H1 (cell line): ENCODE data around the gene C3. TPM values are rescaled to one million over a fixed set of nuclear protein-coding genes. Genes with fewer than 3 reads are reported as not detected.

ENCODE experiments used
- CTCF ChIA-PET: fragments of 300-600 bp; sonication (Branson Sonifier 250); formaldehyde crosslinking; loops from one replicate; lab custom pipeline; 2021; ENCODE audit not compliant: partially characterized antibody; lab: Charles Lee
- POLR2A ChIA-PET: fragments of 300-600 bp; sonication (Branson Sonifier 250); formaldehyde crosslinking; loops from one replicate; lab custom pipeline; 2021; ENCODE audit warnings: inconsistent platforms; ENCODE audit not compliant: partially characterized antibody; lab: Charles Lee
- DNase-seq, 2 experiments: peaks; one replicate each; pipeline versions ENCODE4 v3.0.0 to v3.0.0-alpha.2; 2010 to 2022; ENCODE audit warnings: low spot score in 2 of 2, low read depth in 1 of 2, mixed read lengths in 1 of 2
- FAIRE-seq: peaks from 2 replicates; lab custom pipeline; 2011; peaks lifted over from hg19 to GRCh38; lab: Jason Lieb, UNC
- H2AFZ ChIP-seq: 2 replicates; pipeline ENCODE4 v1.8.1; 2012; ENCODE audit warnings: low read length, inconsistent platforms
- H2AK5ac ChIP-seq: 2 replicates; pipeline ENCODE4 v1.6.1; 2013; ENCODE audit warnings: low read depth, low read length
- H2BK120ac ChIP-seq: replicated peaks from 2 replicates; pipeline ENCODE3; 2013; ENCODE audit warnings: low read depth, low read length, inconsistent platforms
- H2BK12ac ChIP-seq: 2 replicates; pipeline ENCODE4 v1.6.1; 2013; ENCODE audit warnings: low read depth, low read length
- H2BK15ac ChIP-seq: 2 replicates; pipeline ENCODE4 v1.6.1; 2013; ENCODE audit warnings: low read length
- H2BK20ac ChIP-seq: 2 replicates; pipeline ENCODE4 v1.6.1; 2013; ENCODE audit warnings: low read length
- H2BK5ac ChIP-seq: 2 replicates; pipeline ENCODE4 v1.6.1; 2013; ENCODE audit warnings: low read depth, low read length
- H3K14ac ChIP-seq: 2 replicates; pipeline ENCODE4 v1.6.1; 2013; ENCODE audit warnings: inconsistent platforms; ENCODE audit not compliant: insufficient read length
- H3K18ac ChIP-seq: 2 replicates; pipeline ENCODE4 v1.6.1; 2013; ENCODE audit warnings: low read length; ENCODE audit errors: extremely low read depth
- H3K23ac ChIP-seq: 2 replicates; pipeline ENCODE4 v1.6.1; 2013; ENCODE audit warnings: inconsistent platforms; ENCODE audit not compliant: insufficient read length
- H3K23me2 ChIP-seq: 2 replicates; pipeline ENCODE4 v1.6.1; 2013; ENCODE audit warnings: low read depth, low read length
- H3K27ac ChIP-seq: 2 replicates; pipeline ENCODE4 v1.6.1; 2011; ENCODE audit warnings: low read depth, low read length, inconsistent platforms
- H3K27me3 ChIP-seq, 4 experiments: replicated peaks in 1 of 4; 1 replicate in 1 of 4; 2 replicates in 3 of 4; pipeline versions ENCODE4 v1.6.1 to v1.8.1; 2011 to 2013; ENCODE audit warnings: low read length in 3 of 4, mild to moderate bottlenecking in 3 of 4, inconsistent platforms in 2 of 4, mixed read lengths in 2 of 4, moderate library complexity in 1 of 4; ENCODE audit not compliant: control insufficient read depth in 3 of 4, insufficient read depth in 3 of 4; ENCODE audit errors: extremely low read depth in 1 of 4
- H3K36me3 ChIP-seq, 4 experiments: 2 replicates each; pipeline versions ENCODE4 v1.6.1 to v1.8.1; 2011 to 2013; ENCODE audit warnings: mild to moderate bottlenecking in 4 of 4, low read length in 3 of 4, moderate library complexity in 2 of 4, control low read depth in 1 of 4, inconsistent platforms in 1 of 4; ENCODE audit not compliant: insufficient read depth in 4 of 4, control insufficient read depth in 2 of 4
- H3K4ac ChIP-seq: replicated peaks from 2 replicates; pipeline ENCODE3; 2013; ENCODE audit warnings: low read length, low read depth, mixed read lengths, inconsistent platforms; ENCODE audit not compliant: insufficient read length
- H3K4me1 ChIP-seq, 4 experiments: replicated peaks in 1 of 4; 1 replicate in 1 of 4; 2 replicates in 3 of 4; pipeline versions ENCODE4 v1.6.1 to v1.8.1; 2011 to 2013; ENCODE audit warnings: low read length in 3 of 4, inconsistent platforms in 2 of 4, mixed read lengths in 1 of 4; ENCODE audit not compliant: insufficient read depth in 4 of 4, control insufficient read depth in 3 of 4
- H3K4me2 ChIP-seq, 2 experiments: 2 replicates each; pipeline versions ENCODE4 v1.6.1 to v1.8.1; 2011 to 2013; ENCODE audit warnings: low read depth in 2 of 2, low read length in 2 of 2, control low read depth in 1 of 2, inconsistent platforms in 1 of 2, mild to moderate bottlenecking in 1 of 2; ENCODE audit not compliant: insufficient read depth in 1 of 2
- H3K4me3 ChIP-seq, 4 experiments: fragments of 200-600, 300-600 bp in 1 of 4; sonication (generic), shearing (Covaris generic), sonication (Bioruptor Twin) in 1 of 4; 2 replicates each; pipeline versions ENCODE4 v1.5.1 to v1.8.1; 2011 to 2016; ENCODE audit warnings: low read length in 4 of 4, low read depth in 3 of 4, control low read depth in 2 of 4, inconsistent platforms in 2 of 4, mild to moderate bottlenecking in 2 of 4, mixed read lengths in 1 of 4, moderate library complexity in 1 of 4; ENCODE audit not compliant: insufficient read depth in 2 of 4; ENCODE audit errors: extremely low read depth in 1 of 4
- H3K56ac ChIP-seq: replicated peaks from 2 replicates; pipeline ENCODE3; 2013; ENCODE audit warnings: low read depth, mild to moderate bottlenecking, mixed read lengths, low read length, inconsistent platforms; ENCODE audit not compliant: insufficient read length
- H3K79me1 ChIP-seq: 2 replicates; pipeline ENCODE4 v1.6.1; 2013; ENCODE audit warnings: low read depth, low read length, control low read depth
- H3K79me2 ChIP-seq, 2 experiments: 2 replicates each; pipeline versions ENCODE4 v1.6.1 to v1.8.1; 2012 to 2013; ENCODE audit warnings: low read length in 2 of 2, mild to moderate bottlenecking in 2 of 2, inconsistent platforms in 1 of 2; ENCODE audit not compliant: insufficient read depth in 2 of 2, control insufficient read depth in 1 of 2
- H3K9ac ChIP-seq, 4 experiments: replicated peaks in 1 of 4; 1 replicate in 1 of 4; 2 replicates in 3 of 4; pipeline versions ENCODE4 v1.6.1 to v1.8.1; 2011 to 2013; ENCODE audit warnings: low read depth in 3 of 4, low read length in 3 of 4, control low read depth in 2 of 4, mild to moderate bottlenecking in 2 of 4, moderate library complexity in 2 of 4, inconsistent platforms in 1 of 4; ENCODE audit errors: extremely low read depth in 1 of 4
- H3K9me3 ChIP-seq, 2 experiments: 2 replicates each; pipeline versions ENCODE4 v1.6.1 to v1.8.1; 2012 to 2013; ENCODE audit warnings: mild to moderate bottlenecking in 2 of 2, moderate library complexity in 2 of 2, control low read depth in 1 of 2, inconsistent platforms in 1 of 2, low read depth in 1 of 2, low read length in 1 of 2, mixed read lengths in 1 of 2; ENCODE audit not compliant: insufficient read depth in 2 of 2
- H4K20me1 ChIP-seq, 2 experiments: replicated peaks in 1 of 2; 2 replicates each; pipeline versions ENCODE3 to v1.8.1; 2011 to 2013; ENCODE audit warnings: inconsistent platforms in 2 of 2, low read length in 2 of 2, mild to moderate bottlenecking in 1 of 2; ENCODE audit not compliant: insufficient read depth in 2 of 2, control insufficient read depth in 1 of 2
- H4K5ac ChIP-seq: 2 replicates; pipeline ENCODE4 v1.6.1; 2013; ENCODE audit warnings: low read length, low read depth, mixed read lengths, inconsistent platforms; ENCODE audit not compliant: insufficient read length
- H4K8ac ChIP-seq: 2 replicates; pipeline ENCODE4 v1.8.0; 2013; ENCODE audit warnings: mild to moderate bottlenecking, moderate library complexity, low read length, inconsistent platforms; ENCODE audit not compliant: insufficient read depth; ENCODE audit errors: extremely low read depth
- H4K91ac ChIP-seq: replicated peaks from 2 replicates; pipeline ENCODE3; 2013; ENCODE audit warnings: low read length, mixed read lengths, inconsistent platforms; ENCODE audit not compliant: insufficient read length
- EGR1 ChIP-seq: IDR thresholded peaks from 2 replicates; pipeline ENCODE4 v1.6.1; 2011; ENCODE audit warnings: low read depth, low read length, borderline replicate concordance
- JUN ChIP-seq: IDR thresholded peaks from 2 replicates; pipeline ENCODE4 v1.6.1; 2011; ENCODE audit warnings: low read depth, mild to moderate bottlenecking, improper control_type of control experiment, low read length
- NRF1 ChIP-seq: IDR thresholded peaks from 2 replicates; pipeline ENCODE4 v1.6.1; 2011; ENCODE audit warnings: mild to moderate bottlenecking, low read depth, low read length, improper control_type of control experiment
- PHF8 ChIP-seq: fragments of 200-600 bp; sonication (generic); conservative IDR thresholded peaks from 2 replicates; pipeline ENCODE4 v1.7.1; 2012; ENCODE audit warnings: low read depth, mild to moderate bottlenecking, inconsistent platforms, low read length, moderate library complexity
- RAD21 ChIP-seq, 2 experiments: IDR thresholded peaks in 1 of 2; conservative IDR thresholded peaks in 1 of 2; 2 replicates each; pipeline ENCODE4 v1.6.1; 2011; ENCODE audit warnings: low read depth in 2 of 2, low read length in 2 of 2, improper control_type of control experiment in 1 of 2, inconsistent platforms in 1 of 2, mild to moderate bottlenecking in 1 of 2, moderate library complexity in 1 of 2
- SP2 ChIP-seq: IDR thresholded peaks from 2 replicates; pipeline ENCODE4 v1.6.1; 2012; ENCODE audit warnings: mild to moderate bottlenecking, low read length, inconsistent platforms
- SP4 ChIP-seq: IDR thresholded peaks from 2 replicates; pipeline ENCODE4 v1.6.1; 2012; ENCODE audit warnings: low read length, inconsistent platforms
- WGBS, 2 experiments: shearing (Covaris generic) in 1 of 2; methylation state at CpG; one replicate each; pipeline versions ENCODE4 v1.1.6 to v1.1.7; 2013 to 2015; ENCODE audit warnings: low lambda C conversion rate in 2 of 2, mixed read lengths in 2 of 2, inconsistent platforms in 1 of 2, low coverage in 1 of 2, missing lambda C conversion rate in 1 of 2; ENCODE audit not compliant: insufficient replicate concordance in 2 of 2, insufficient coverage in 1 of 2, insufficient read length in 1 of 2; ENCODE audit errors: extremely low coverage in 1 of 2, missing lambda C conversion rate in 1 of 2; 5-methylcytosine and 5-hydroxymethylcytosine counted together
- polyA plus RNA-seq, 7 experiments: library from polyadenylated mRNA; depleted of rRNA in 3 of 7; stranded (reverse) in 5 of 7; unstranded in 2 of 7; fragments of >200 nt in 5 of 7; fragments of 200-250 nt in 2 of 7; gene quantifications; 1 replicate in 5 of 7; 2 replicates in 1 of 7; 4 replicates in 1 of 7; pipeline versions ENCODE4 v1.2.1 to v1.2.3, GENCODE V29; 2011 to 2013; ENCODE audit warnings: missing spikeins in 2 of 7, mixed read lengths in 2 of 7
- total RNA-seq: library from RNA; stranded (reverse); fragmentation: NEBNext Ultra II Directional; extraction: Animal tissue kit (Norgen Biotek cat#: 25700); gene quantifications from 2 replicates; pipeline ENCODE4 v1.2.1, GENCODE V29; 2021
- TF ChIP-seq, protein P1 (sequence below): IDR thresholded peaks from 2 replicates; pipeline ENCODE4 v1.6.1; 2012; ENCODE audit warnings: low read length, inconsistent platforms

Gene C3
- total and polyA plus RNA-seq, 2 of the 8 experiments (the other 6 are each of a cell fraction or from before 2014, with no cell fraction given) = 6.4 to 12.8 TPM

DNA sequence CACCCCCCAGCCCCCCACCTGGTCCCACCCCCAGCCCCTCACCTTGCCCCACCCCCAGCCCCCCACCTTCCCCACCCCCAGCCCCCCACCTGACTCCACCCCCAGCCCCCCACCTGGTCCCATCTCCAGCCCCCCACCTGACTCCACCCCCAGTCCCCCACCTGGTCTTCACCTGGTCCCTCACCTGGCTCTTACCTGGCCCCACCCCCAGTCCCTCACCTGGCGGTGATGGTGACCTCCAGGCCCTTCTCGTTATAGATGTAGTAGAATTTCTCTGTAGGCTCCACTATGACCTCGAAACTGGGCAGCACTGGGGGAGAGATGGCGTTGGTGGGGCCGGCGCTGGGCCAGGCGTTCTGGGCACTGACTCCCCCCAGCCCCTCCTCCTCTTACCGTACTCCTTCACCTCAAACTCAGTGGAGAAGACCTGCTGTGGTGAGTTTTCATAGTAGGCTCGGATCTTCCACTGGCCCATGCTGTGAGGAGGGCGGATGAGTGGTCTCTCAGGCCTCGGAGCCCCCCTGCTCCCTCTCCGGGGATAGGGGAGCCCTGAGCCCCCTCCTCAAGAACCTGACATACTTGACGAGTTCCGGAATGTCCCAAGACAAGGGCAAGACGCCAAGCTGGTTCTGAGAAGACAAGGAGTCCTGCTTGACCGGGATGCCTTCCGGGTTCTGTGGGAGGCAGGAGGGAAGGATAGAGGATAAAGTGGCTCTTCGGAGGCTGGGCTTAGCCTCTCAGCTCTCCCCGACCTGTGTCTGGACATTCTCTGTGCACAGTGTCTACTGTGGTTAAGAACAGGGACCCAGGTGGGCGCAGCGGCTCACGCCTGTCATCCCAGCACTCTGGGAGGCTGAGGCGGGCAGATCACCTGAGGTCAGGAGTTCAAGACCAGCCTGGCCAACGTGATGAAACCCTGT is 6.4 kb downstream of the C3 start:
- H3K18ac ChIP-seq = no peak overlapping the region
- H2BK12ac ChIP-seq = 0 out of 2 replicates have a peak overlapping the region, but pooled peaks have one; percentile 27
- ChIA-PET POLR2A (interaction anchor here (0.6 kb wide), 1 partner anchor 22 kb away, joined by 3 read pairs; no protein-coding TSS in a partner anchor), CTCF (interaction anchor here (1.8 kb wide), 1 partner anchor 150 kb away, joined by 4 read pairs; no protein-coding TSS in a partner anchor)
- H3K36me3 ChIP-seq = no peaks in the 10 kb centered on the region; a peak in 1 of 8 replicates
- H3K4ac ChIP-seq = peak overlapping the region; percentile 51
- no peak for TF ChIP-seq NRF1
- TF ChIP-seq RAD21 (IDR thresholded peaks at IDR 0.05 in 1 of 2, conservative IDR thresholded peaks at IDR 0.05 in 1 of 2; ENCODE audit: low read depth in 2 of 2, low read length in 2 of 2) = no peak
- TF ChIP-seq PHF8 = no peak
- TF ChIP-seq JUN = no peak
- no peak for TF ChIP-seq SP4
- TF ChIP-seq, protein P1, sequence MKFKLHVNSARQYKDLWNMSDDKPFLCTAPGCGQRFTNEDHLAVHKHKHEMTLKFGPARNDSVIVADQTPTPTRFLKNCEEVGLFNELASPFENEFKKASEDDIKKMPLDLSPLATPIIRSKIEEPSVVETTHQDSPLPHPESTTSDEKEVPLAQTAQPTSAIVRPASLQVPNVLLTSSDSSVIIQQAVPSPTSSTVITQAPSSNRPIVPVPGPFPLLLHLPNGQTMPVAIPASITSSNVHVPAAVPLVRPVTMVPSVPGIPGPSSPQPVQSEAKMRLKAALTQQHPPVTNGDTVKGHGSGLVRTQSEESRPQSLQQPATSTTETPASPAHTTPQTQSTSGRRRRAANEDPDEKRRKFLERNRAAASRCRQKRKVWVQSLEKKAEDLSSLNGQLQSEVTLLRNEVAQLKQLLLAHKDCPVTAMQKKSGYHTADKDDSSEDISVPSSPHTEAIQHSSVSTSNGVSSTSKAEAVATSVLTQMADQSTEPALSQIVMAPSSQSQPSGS = no peak
- no peak for TF ChIP-seq EGR1
- TF ChIP-seq SP2 = no peak
- no peak overlapping the region for H2AK5ac ChIP-seq
- H2BK5ac ChIP-seq = no peak overlapping the region
- no peak overlapping the region for H2BK20ac ChIP-seq
- DNase-seq = no peak
- H3K56ac ChIP-seq = no peak overlapping the region
- peaks cover 0 to 17% (median 6%) of the 10 kb centered on the region in 4 experiments; a peak in 6 of 7 replicates for H3K4me1 ChIP-seq
- no peak overlapping the region for H3K9ac ChIP-seq
- no peaks in the 10 kb centered on the region for H3K9me3 ChIP-seq
- H3K4me2 ChIP-seq = no peak overlapping the region
- peaks cover 0 to 21% (median 18%) of the 10 kb centered on the region in 4 experiments; a peak in 6 of 7 replicates for H3K27me3 ChIP-seq
- H4K5ac ChIP-seq = no peak overlapping the region
- peaks cover 14% of the 10 kb centered on the region for H3K23me2 ChIP-seq
- no peak overlapping the region for H3K14ac ChIP-seq
- H4K91ac ChIP-seq = no peak overlapping the region
- no peak overlapping the region for H2BK15ac ChIP-seq
- no peaks in the 10 kb centered on the region for H3K79me1 ChIP-seq
- H3K4me3 ChIP-seq = no peak overlapping the region
- no peak overlapping the region for H2AFZ ChIP-seq
- no peak overlapping the region for H4K8ac ChIP-seq
- no peak overlapping the region for H3K23ac ChIP-seq
- H4K20me1 ChIP-seq = peaks cover 0 to 6% of the 10 kb centered on the region in 2 experiments
- H3K79me2 ChIP-seq = no peaks in the 10 kb centered on the region; a peak in 1 of 4 replicates
- 86% methylated on average over 20 of the region's 24 CpGs; no CpG with 5 or more reads in 1 of the 2 experiments for WGBS, 2 experiments
- no peak overlapping the region for H3K27ac ChIP-seq
- no peak overlapping the region for H2BK120ac ChIP-seq
- no peak for FAIRE-seq
